MM.1S (cell line): Measurements from ENCODE around the gene RPTOR.

ENCODE experiments used
- CTCF ChIP-seq: fragments of 300-600 bp; sonication (generic); IDR thresholded peaks from 2 replicates; pipeline ENCODE4 v1.5.1; 2016; ENCODE audit warnings: antibody characterized with exemption, low read length, mixed read lengths
- EZH2 ChIP-seq: fragments of 300-600 bp; sonication (generic); optimal IDR thresholded peaks from 2 replicates; pipeline ENCODE3; 2017; ENCODE audit warnings: low read depth, mild to moderate bottlenecking, antibody characterized with exemption, low read length, mixed read lengths

GRCh38 chr17:80971704-80972304, 427.2 kb downstream of the RPTOR start:
- TF ChIP-seq EZH2, result no peak
- no peak for TF ChIP-seq CTCF
